ENCODE measurements around the gene TEX48.

GRCh38 chr9:114669961-114670360, 12.0 kb downstream of the TEX48 start:
- TF ChIP-seq, protein P1, sequence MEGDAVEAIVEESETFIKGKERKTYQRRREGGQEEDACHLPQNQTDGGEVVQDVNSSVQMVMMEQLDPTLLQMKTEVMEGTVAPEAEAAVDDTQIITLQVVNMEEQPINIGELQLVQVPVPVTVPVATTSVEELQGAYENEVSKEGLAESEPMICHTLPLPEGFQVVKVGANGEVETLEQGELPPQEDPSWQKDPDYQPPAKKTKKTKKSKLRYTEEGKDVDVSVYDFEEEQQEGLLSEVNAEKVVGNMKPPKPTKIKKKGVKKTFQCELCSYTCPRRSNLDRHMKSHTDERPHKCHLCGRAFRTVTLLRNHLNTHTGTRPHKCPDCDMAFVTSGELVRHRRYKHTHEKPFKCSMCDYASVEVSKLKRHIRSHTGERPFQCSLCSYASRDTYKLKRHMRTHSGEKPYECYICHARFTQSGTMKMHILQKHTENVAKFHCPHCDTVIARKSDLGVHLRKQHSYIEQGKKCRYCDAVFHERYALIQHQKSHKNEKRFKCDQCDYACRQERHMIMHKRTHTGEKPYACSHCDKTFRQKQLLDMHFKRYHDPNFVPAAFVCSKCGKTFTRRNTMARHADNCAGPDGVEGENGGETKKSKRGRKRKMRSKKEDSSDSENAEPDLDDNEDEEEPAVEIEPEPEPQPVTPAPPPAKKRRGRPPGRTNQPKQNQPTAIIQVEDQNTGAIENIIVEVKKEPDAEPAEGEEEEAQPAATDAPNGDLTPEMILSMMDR (conservative IDR thresholded peaks at IDR 0.05 in 1 of 2, IDR thresholded peaks at IDR 0.05 in 1 of 2; ENCODE audit: extremely low read depth in 1 of 2, insufficient read depth in 1 of 2, low read depth in 1 of 2, low read length in 2 of 2), result no peak
- no peak for TF ChIP-seq EZH2 (IDR thresholded peaks at IDR 0.05; ENCODE audit: borderline replicate concordance, low read length)
